Stimulated activated naive CD8-positive, alpha-beta T cell treated with anti-CD3 and anti-CD28 coated beads, Interleukin-15, amount 100 ng/mL, for 72 hours (primary cell): ENCODE data around the gene ACSS3.
"Not testable (repeated sequence)": the region's sequence is repeated elsewhere in the genome, so short reads cannot be mapped to it uniquely, and the experiment has no call there.

Source experiments
- ATAC-seq: fragments of 150-1000 bp; cut with Tn5 transposase; 2 replicates; pipeline ENCODE4 v1.10.0; 2021; ENCODE audit warnings: mild to moderate bottlenecking, moderate library complexity
- DNase-seq, 2 donors: peaks; one replicate each; pipeline ENCODE4 v3.0.0; 2021 to 2022
- H3K27ac Mint-ChIP-seq, 2 donors: one replicate each; pipeline ENCODE4 v1.8.0; 2022; ENCODE audit warnings: mild to moderate bottlenecking in 2 of 2, mixed read lengths in 2 of 2, moderate library complexity in 2 of 2
- H3K27me3 Mint-ChIP-seq: one replicate; pipeline ENCODE4 v1.8.0; 2022; ENCODE audit warnings: mixed read lengths
- H3K4me1 Mint-ChIP-seq: one replicate; pipeline ENCODE4 v1.8.0; 2022; ENCODE audit warnings: mild to moderate bottlenecking, mixed read lengths
- H3K4me3 Mint-ChIP-seq, 2 donors: one replicate each; pipeline ENCODE4 v1.8.0; 2022; ENCODE audit warnings: mild to moderate bottlenecking in 2 of 2, mixed read lengths in 2 of 2, moderate library complexity in 1 of 2
- H3K9me3 Mint-ChIP-seq, 2 donors: one replicate each; pipeline ENCODE4 v1.8.0; 2022; ENCODE audit warnings: mixed read lengths in 2 of 2

The ACSS3 gene

DNA sequence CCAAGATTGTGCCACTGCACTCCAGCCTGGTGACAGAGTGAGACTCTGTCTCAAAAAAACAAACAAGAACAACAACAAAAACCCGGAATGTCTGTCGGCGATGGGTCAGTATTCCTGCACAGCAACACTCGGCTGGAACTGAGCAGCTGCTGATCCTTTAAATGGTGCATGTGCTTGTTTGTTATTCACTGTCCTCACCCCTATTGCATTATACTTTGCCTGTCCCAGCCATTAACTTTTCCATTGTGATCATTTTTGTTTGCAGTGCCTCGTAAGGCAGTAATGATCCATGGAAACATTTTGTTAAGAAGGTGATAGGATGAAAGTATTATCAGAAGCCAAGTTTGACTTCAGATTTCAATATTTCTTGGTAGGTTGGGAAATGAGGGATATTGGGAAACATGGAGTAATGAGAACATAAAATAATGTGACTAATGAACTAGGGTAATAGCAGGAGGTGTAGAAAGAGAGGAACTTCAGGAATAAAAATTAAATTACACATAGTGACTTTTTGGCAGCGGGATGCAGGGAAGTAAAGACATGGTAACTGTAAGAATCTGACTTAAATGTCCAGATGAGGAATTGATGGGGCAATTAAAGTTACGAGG, 6.1 kb downstream of the ACSS3 start:
- no peaks in the 10 kb centered on the region for H3K4me1 Mint-ChIP-seq
- H3K27ac Mint-ChIP-seq = no peak overlapping the region
- H3K9me3 Mint-ChIP-seq = peaks cover 0 to 4% of the 10 kb centered on the region in 2 donors
- no peak for DNase-seq
- no peak overlapping the region for H3K4me3 Mint-ChIP-seq
- no peak for ATAC-seq
- H3K27me3 Mint-ChIP-seq = peaks cover 2% of the 10 kb centered on the region

DNA sequence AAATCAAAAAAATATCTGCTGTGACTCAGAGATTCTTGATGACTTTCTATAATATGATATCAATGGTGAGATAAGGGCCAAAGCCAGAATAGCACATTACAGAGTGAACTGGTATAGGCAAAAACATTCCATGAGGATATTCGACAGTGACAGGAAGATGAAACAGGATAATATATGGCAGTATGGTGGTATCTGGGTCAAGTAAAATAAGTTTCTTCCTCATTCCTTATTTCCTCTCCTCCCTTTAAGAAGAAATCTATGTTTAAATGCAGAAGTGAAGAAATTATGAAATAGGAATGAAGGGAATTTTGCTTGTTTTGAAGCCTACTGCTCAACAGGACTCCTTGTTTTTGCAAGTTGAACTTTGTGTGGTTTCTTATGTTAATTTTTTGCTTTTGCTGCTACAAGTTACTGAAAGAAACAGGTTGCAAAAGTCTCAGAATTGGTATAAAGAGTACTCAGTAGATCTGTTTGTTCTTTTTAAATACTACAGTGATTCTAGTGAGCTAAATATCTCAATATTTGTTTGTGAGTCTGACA, 7.0 kb downstream of the ACSS3 start:
- Mint-ChIP-seq H3K27ac (no peak overlapping the region), H3K4me1 (no peaks in the 10 kb centered on the region), H3K4me3 (no peak overlapping the region), H3K27me3 (no peaks in the 10 kb centered on the region), H3K9me3 (peaks cover 0 to 3% of the 10 kb centered on the region in 2 donors)
- ATAC-seq (no peak), DNase-seq (no peak)

- Mint-ChIP-seq H3K27me3 (no peaks in the 10 kb centered on the region), H3K27ac (no peak overlapping the region), H3K4me3 (no peak overlapping the region), H3K4me1 (no peaks in the 10 kb centered on the region), H3K9me3 (no peaks in the 10 kb centered on the region)
- DNase-seq (no peak), ATAC-seq (no peak)
Measured at GRCh38 chr12:81085832-81086231, 8.0 kb downstream of the ACSS3 start.

DNA sequence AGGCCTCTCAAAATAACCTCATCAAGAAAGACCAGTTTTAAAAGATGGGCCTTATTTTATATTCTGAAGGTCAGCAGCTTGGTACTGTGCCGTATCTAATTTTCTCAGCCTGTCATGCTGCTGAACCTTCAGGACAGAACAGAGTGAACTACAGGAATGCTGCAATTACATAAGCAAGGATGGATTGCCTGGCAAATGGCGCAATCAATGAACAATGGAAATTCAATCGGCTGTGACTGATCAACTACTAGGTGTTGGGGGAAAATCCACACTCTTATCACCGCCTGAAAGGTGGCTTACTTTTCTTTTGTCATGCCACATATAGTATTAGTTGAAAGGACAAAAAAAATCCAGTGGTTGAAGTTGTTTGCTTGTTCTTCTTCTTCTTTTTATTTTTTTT, 8.5 kb downstream of the ACSS3 start:
- Mint-ChIP-seq H3K9me3 (no peaks in the 10 kb centered on the region), H3K27me3 (no peaks in the 10 kb centered on the region), H3K27ac (no peak overlapping the region), H3K4me1 (no peaks in the 10 kb centered on the region), H3K4me3 (no peak overlapping the region)
- DNase-seq (no peak), ATAC-seq (no peak)

DNA sequence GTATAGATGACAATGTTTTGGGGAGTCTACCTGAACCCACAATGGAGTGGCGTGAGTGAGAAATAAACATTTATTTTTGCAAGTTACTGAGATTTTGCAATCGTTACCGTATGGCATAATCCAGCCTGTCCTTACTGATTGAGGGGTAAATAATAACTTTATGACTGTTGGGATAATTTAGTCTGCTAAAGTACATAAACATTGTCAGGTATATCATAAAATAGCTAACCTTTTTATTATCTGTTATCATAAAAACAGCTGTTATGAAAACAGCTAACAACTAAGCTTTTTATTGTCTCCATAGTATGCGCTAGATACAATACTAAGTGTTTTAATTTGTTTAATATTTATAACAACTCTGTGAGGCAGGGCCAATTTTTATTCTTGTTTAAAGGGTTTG, 10.3 kb downstream of the ACSS3 start:
- Mint-ChIP-seq H3K9me3 (no peaks in the 10 kb centered on the region), H3K4me1 (no peaks in the 10 kb centered on the region), H3K27me3 (no peaks in the 10 kb centered on the region), H3K27ac (no peak overlapping the region), H3K4me3 (no peak overlapping the region)
- no peak for DNase-seq
- no peak for ATAC-seq

GRCh38 chr12:81089412-81089811, 11.5 kb downstream of the ACSS3 start:
- Mint-ChIP-seq H3K4me1 (no peaks in the 10 kb centered on the region), H3K4me3 (no peak overlapping the region), H3K27ac (no peak overlapping the region), H3K27me3 (no peaks in the 10 kb centered on the region), H3K9me3 (no peaks in the 10 kb centered on the region)
- ATAC-seq = no peak
- DNase-seq = no peak

GRCh38 chr12:81092053-81092452, 14.2 kb downstream of the ACSS3 start:
- no peak for ATAC-seq
- no peak overlapping the region for H3K27ac Mint-ChIP-seq
- no peaks in the 10 kb centered on the region for H3K27me3 Mint-ChIP-seq
- no peaks in the 10 kb centered on the region for H3K4me1 Mint-ChIP-seq
- no peak overlapping the region for H3K4me3 Mint-ChIP-seq
- DNase-seq = no peak
- no peaks in the 10 kb centered on the region for H3K9me3 Mint-ChIP-seq

DNA sequence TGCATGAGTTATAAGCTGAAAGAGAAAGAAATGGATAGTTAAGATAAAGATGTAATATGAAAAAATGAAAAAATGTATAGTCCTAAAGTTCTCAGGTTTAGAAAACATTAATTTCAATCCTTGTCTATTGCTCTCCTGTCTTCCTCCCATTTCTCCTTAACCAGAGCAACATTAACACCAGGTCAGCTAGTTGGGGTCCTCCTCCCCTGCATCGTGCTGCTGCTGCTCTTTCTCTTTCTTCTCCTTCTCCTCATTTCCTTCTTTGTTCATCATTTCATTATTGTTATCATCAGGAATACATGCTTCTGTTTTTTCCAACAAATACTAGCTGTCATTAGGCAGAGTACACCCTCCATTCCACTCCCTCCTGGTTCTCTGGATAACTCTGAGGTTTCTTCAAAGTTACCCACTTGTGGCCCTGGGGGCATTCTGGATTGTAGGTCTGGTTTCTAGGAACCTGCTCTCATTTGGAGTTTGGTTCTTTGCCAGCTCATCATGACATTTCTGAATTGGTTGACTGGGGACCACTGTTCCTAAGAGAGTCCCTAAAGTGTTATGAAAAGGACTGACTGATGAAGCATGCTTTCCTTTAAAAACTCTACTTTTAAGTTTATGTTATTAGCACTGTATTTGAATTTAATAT, 17.0 kb downstream of the ACSS3 start:
- peaks cover 9% of the 10 kb centered on the region in 2 donors for H3K9me3 Mint-ChIP-seq

DNA sequence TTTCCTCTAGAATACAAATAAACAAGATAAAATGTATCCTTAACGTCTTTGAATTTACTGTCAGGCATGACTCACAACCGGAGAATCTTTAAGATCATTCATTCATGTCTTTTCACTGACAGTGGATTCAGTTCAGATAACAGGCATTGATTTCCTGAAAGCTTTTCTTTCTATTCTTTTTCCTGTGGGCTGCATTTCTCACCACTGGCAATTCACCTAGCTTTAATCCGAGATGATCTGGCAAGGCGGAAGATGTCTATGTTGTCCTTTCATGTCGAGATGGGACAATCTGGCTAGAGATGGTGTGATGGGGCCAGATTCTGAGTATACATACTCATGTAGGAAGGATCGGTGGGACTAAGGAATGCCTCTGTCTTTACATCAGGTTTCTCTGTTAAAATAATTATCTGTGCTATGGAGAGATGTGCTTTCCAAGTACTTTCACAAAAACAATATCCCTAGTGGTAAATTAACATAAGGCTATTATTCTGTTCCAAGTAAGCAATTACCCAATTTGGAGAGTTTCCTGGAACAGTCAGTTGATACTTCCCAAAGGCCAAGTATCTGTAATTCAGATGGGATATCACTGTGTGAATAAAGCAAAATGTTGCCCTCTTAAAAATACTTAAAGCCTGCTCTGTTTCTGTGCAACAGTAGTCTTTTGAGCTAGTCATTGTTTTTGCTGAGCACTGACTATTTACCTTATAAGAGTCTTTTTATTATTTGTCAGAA, 17.8 kb downstream of the ACSS3 start:
- Mint-ChIP-seq H3K27me3 (no peaks in the 10 kb centered on the region), H3K9me3 (peaks cover 9% of the 10 kb centered on the region in 2 donors), H3K27ac (no peak overlapping the region), H3K4me3 (no peak overlapping the region), H3K4me1 (no peaks in the 10 kb centered on the region)
- ATAC-seq (no peak), DNase-seq (no peak)

More for the DNA sequence above, 17.0 kb downstream of the ACSS3 start:
- no peak for ATAC-seq
- no peak overlapping the region for H3K4me3 Mint-ChIP-seq
- no peaks in the 10 kb centered on the region for H3K27me3 Mint-ChIP-seq
- H3K4me1 Mint-ChIP-seq = no peaks in the 10 kb centered on the region
- no peak for DNase-seq
- H3K27ac Mint-ChIP-seq = no peak overlapping the region

DNA sequence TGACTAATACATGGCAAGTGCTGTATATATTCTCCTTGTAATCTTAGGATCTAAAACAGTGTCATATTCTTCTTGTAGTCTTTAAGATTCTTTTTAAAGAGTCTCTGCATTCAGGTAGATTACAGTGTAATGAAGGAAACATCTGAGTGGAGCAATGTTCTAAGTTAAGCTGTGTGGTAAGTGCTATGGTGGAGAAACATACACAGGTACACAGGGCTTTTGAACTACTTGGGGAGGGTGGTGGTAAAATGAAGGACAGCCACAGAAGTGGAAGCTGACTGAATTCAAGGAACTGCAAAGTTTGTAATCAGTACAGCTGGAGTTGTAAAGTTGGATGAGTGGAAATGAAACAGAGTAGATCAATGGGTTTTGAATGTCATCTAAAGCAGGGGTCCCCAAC, 27.8 kb downstream of the ACSS3 start:
- ATAC-seq (no peak), DNase-seq (no peak)
- H3K4me1 Mint-ChIP-seq = no peaks in the 10 kb centered on the region
- H3K4me3 Mint-ChIP-seq = no peak overlapping the region
- H3K27me3 Mint-ChIP-seq = no peaks in the 10 kb centered on the region
- H3K9me3 Mint-ChIP-seq = peaks cover 0 to 7% of the 10 kb centered on the region in 2 donors
- H3K27ac Mint-ChIP-seq = no peak overlapping the region

- H3K4me3 Mint-ChIP-seq = no peak overlapping the region
Measured at GRCh38 chr12:81114226-81114625, 36.3 kb downstream of the ACSS3 start.

DNA sequence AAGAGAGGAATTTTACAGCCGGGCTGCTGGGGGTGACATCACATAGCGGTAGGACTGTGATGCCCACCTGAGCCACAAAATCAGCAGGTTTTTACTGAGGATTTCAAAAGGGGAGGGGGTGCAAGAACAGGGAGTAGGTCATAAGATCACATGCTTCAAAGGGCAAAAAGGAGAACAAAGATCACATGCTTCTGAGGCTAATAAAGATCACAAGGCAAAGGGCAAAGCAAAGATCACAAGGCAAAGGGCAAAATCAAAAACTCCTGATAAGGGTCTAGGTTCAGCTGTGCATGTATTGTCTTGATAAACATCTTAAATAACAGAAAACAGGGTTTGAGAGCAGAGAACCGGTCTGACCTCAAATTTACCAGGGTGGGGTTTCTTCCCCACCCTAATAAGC, 41.2 kb downstream of the ACSS3 start:
- H3K27me3 Mint-ChIP-seq, H3K4me1 Mint-ChIP-seq, H3K4me3 Mint-ChIP-seq, ATAC-seq, DNase-seq, H3K27ac Mint-ChIP-seq: not testable (repeated sequence)
- H3K9me3 Mint-ChIP-seq = peaks cover 5 to 14% of the 10 kb centered on the region in 2 donors

More at GRCh38 chr12:81114226-81114625, 36.3 kb downstream of the ACSS3 start:
- no peak for DNase-seq
- peaks cover 0 to 17% of the 10 kb centered on the region in 2 donors for H3K9me3 Mint-ChIP-seq
- no peak overlapping the region for H3K27ac Mint-ChIP-seq
- no peak for ATAC-seq
- no peaks in the 10 kb centered on the region for H3K27me3 Mint-ChIP-seq
- H3K4me1 Mint-ChIP-seq = no peaks in the 10 kb centered on the region

DNA sequence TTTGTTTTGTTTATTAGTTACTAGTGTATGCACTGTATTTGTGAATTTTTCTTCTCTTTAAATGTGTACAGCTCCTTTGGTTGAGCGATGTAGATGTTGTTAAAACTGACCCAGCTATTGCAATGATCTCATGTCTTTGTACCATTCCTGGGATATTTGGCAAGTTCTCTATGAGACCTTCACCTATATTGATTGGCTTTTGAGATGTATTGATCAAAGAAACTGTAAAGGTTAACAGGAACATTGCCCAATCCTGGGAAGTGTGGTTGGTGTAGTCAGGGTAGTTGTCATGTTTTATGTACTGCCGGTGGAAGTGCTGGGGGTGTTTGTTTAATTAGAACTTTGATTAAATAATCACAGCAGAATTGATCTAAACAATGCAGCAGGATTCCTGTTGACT, 43.1 kb downstream of the ACSS3 start:
- ATAC-seq = no peak
- no peak overlapping the region for H3K27ac Mint-ChIP-seq
- H3K27me3 Mint-ChIP-seq = no peaks in the 10 kb centered on the region
- no peak for DNase-seq
- H3K9me3 Mint-ChIP-seq = peaks cover 5 to 14% of the 10 kb centered on the region in 2 donors
- no peak overlapping the region for H3K4me3 Mint-ChIP-seq
- H3K4me1 Mint-ChIP-seq = no peaks in the 10 kb centered on the region

- H3K27me3 Mint-ChIP-seq = no peaks in the 10 kb centered on the region
Measured at GRCh38 chr12:81123611-81124010, 45.7 kb downstream of the ACSS3 start.

DNA sequence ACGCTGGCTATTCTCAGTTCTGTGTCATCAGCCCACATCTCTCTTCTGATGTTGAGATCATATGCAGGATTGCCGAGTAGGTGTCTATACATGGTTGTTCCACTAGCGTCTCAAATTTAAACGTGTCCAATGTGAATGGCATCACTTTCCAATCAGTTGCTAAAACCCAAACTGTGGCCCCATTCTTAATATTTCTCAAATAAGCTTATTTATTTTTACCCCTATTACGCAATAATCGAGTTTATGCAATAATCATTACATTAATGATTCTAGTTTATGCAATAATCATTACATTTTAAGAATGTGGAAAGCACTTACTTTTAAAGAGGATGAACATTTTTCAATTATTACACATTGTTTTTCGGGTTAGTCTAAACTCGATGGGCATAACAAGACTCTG, 47.8 kb downstream of the ACSS3 start:
- H3K4me3 Mint-ChIP-seq = no peak overlapping the region
- no peaks in the 10 kb centered on the region for H3K27me3 Mint-ChIP-seq
- H3K4me1 Mint-ChIP-seq = no peaks in the 10 kb centered on the region
- DNase-seq = no peak
- no peak for ATAC-seq
- H3K9me3 Mint-ChIP-seq = peaks cover 0 to 5% of the 10 kb centered on the region in 2 donors
- no peak overlapping the region for H3K27ac Mint-ChIP-seq

More at GRCh38 chr12:81123611-81124010, 45.7 kb downstream of the ACSS3 start:
- Mint-ChIP-seq H3K4me1 (no peaks in the 10 kb centered on the region), H3K9me3 (peaks cover 5 to 9% of the 10 kb centered on the region in 2 donors), H3K4me3 (no peak overlapping the region), H3K27ac (no peak overlapping the region)
- ATAC-seq (no peak), DNase-seq (no peak)

DNA sequence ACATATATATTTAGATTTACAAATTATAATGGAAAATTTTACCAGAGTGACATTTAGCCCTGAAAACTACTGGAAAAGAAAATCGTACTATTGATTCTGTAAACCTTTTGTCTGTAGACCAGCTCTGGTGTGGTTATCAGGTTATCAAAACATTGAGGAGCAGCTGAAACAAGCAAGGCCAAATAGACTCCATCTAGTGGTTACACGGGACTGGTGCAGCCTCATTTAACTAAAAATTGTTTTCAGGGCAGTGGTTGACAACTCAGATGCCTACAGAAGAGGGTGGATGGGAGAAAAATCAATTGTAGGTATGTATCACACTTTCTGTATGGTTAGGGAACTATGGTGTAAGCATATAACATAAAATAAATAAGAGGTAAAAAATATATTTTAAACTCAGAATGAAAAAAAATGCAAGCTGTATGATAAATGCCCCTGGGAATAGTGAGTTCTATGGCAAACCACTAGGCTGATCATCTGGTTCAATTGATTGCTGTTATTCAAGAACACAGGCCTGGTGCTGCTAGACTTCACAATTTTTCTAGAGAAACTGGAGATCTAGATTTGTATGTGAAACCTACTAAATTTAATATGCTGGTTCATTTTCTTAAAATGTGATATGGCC, 51.2 kb downstream of the ACSS3 start:
- Mint-ChIP-seq H3K4me1 (no peaks in the 10 kb centered on the region), H3K4me3 (no peak overlapping the region), H3K27me3 (no peaks in the 10 kb centered on the region), H3K9me3 (peaks cover 0 to 8% of the 10 kb centered on the region in 2 donors), H3K27ac (no peak overlapping the region)
- DNase-seq = no peak
- no peak for ATAC-seq
